Measurements from ENCODE around the gene MEIOB.

The MEIOB gene

GRCh38 chr16:1828645-1829410, 43.1 kb downstream of the MEIOB start:
- no peak for DNase-seq

GRCh38 chr16:1826691-1827573, 45.0 kb downstream of the MEIOB start, which contains the start of the genes FAHD1 and HAGH:
FAHD1 (plus strand) TSS chr16:1827206; CDS start chr16:1827239, 33 bp downstream.
HAGH (minus strand) TSS chr16:1826825; CDS start chr16:1826787, 38 bp downstream.
- peak; percentile 91 to 99 (median 96) for DNase-seq

- no peak for DNase-seq
These were observed 45.9 kb downstream of the MEIOB start for GRCh38 chr16:1825864-1826690.

GRCh38 chr16:1825381-1825863, 46.5 kb downstream of the MEIOB start:
- DNase-seq, result no peak

- peak in 1 of 14 donors; percentile 11 for DNase-seq
These were observed 48.1 kb downstream of the MEIOB start for GRCh38 chr16:1823821-1824220.

GRCh38 chr16:1822801-1823200, 49.2 kb downstream of the MEIOB start:
- DNase-seq, result no peak

GRCh38 chr16:1821861-1822611, 49.9 kb downstream of the MEIOB start:
- DNase-seq, result no peak

GRCh38 chr16:1820946-1821290, 51.0 kb downstream of the MEIOB start:
- no peak for DNase-seq

- DNase-seq, result no peak
These were observed 51.6 kb downstream of the MEIOB start for GRCh38 chr16:1820096-1820945.

GRCh38 chr16:1819611-1820010, 52.4 kb downstream of the MEIOB start:
- no peak for DNase-seq

- no peak for DNase-seq
These were observed 53.0 kb downstream of the MEIOB start for GRCh38 chr16:1818873-1819525.

- DNase-seq, result no peak
These were observed 53.6 kb downstream of the MEIOB start for GRCh38 chr16:1818204-1818872.

- DNase-seq, result no peak
These were observed 54.2 kb downstream of the MEIOB start for GRCh38 chr16:1817716-1818115.

- no peak for DNase-seq
These were observed 54.7 kb downstream of the MEIOB start for GRCh38 chr16:1817276-1817589.

GRCh38 chr16:1816396-1817275, 55.3 kb downstream of the MEIOB start:
- DNase-seq, result no peak

GRCh38 chr16:1815461-1815860, 56.5 kb downstream of the MEIOB start:
- DNase-seq, result no peak

- DNase-seq, result peak in 1 of 14 donors; percentile 49
These were observed 59.2 kb downstream of the MEIOB start for GRCh38 chr16:1812732-1813163.

- no peak for DNase-seq
These were observed 61.4 kb downstream of the MEIOB start for GRCh38 chr16:1810536-1810935.

GRCh38 chr16:1810106-1810505, 61.9 kb downstream of the MEIOB start:
- no peak for DNase-seq
